Stimulated activated CD8-positive, alpha-beta memory T cell treated with anti-CD3 and anti-CD28 coated beads, Interleukin-7, amount 100 ng/mL, for 1 hour (primary cell): ENCODE data around the gene B2M.
A peak's percentile ranks its signal among the peaks of the same experiment; 100 is the strongest.
"Not testable (repeated sequence)": the region's sequence is repeated elsewhere in the genome, so short reads cannot be mapped to it uniquely, and the experiment has no call there.

Experiments used
- DNase-seq, 2 donors: peaks; one replicate each; pipeline ENCODE4 v3.0.0-alpha.2; 2020; ENCODE audit warnings: low read depth in 2 of 2

The B2M gene

DNA sequence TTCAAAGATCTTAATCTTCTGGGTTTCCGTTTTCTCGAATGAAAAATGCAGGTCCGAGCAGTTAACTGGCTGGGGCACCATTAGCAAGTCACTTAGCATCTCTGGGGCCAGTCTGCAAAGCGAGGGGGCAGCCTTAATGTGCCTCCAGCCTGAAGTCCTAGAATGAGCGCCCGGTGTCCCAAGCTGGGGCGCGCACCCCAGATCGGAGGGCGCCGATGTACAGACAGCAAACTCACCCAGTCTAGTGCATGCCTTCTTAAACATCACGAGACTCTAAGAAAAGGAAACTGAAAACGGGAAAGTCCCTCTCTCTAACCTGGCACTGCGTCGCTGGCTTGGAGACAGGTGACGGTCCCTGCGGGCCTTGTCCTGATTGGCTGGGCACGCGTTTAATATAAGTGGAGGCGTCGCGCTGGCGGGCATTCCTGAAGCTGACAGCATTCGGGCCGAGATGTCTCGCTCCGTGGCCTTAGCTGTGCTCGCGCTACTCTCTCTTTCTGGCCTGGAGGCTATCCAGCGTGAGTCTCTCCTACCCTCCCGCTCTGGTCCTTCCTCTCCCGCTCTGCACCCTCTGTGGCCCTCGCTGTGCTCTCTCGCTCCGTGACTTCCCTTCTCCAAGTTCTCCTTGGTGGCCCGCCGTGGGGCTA is at the start of gene B2M, which contains the start of gene PATL2:
B2M (plus strand) TSS at position 422 of the 647 bp plus-strand sequence; CDS start at position 452, 30 bp downstream.
PATL2 (minus strand) TSS at position 228 of the 647 bp plus-strand sequence. CDS start 34,833 bp downstream, outside the sequence.
- DNase-seq, result peak; percentile 94

GRCh38 chr15:44661576-44661975 is 49.7 kb upstream of the B2M start:
- no peak for DNase-seq

DNA sequence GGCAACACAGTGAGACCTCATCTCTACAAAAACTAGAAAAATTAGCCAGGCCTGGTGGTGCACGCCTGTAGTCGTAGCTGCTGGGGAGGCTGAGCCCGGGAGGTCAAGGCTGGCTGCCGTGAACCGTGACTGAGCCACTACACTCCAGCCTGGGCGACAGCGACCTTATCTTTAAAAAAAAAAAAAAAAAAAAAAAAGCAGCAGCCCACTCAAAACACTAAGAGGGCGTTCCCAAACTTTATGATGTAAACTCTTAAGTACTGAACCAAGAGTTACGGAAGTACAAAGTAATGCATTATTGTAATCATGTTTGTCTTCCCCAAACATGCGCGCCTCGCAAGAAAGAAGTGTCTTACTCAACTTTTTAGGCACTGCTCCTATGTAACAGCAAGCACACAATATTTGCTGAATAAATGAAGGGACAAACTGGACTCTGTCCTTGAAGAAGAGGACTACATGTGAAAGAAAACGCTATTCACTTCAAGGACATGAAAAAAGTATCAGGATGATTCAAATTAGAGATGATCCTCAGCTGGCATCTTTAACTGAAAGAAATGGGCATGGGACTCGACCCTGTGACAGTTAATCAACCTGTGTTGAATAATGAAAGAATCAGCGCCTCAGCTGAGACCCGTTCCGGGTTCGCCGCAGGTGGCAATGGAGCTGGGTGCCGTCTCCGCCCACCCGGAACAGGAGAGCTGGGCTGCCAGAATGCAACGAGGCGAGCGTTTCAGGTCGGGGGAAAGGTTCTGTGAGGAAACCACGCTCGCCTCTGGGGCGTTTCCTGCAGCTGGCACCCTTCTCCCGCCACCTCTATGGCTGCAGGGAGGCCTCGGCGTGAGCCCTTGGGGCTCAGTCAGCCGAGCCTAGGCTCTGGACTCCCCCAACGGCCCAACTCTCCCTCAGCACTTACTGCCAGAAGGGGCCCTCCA is 48.6 kb upstream of the B2M start:
- peak; percentile 64 to 72 for DNase-seq

DNA sequence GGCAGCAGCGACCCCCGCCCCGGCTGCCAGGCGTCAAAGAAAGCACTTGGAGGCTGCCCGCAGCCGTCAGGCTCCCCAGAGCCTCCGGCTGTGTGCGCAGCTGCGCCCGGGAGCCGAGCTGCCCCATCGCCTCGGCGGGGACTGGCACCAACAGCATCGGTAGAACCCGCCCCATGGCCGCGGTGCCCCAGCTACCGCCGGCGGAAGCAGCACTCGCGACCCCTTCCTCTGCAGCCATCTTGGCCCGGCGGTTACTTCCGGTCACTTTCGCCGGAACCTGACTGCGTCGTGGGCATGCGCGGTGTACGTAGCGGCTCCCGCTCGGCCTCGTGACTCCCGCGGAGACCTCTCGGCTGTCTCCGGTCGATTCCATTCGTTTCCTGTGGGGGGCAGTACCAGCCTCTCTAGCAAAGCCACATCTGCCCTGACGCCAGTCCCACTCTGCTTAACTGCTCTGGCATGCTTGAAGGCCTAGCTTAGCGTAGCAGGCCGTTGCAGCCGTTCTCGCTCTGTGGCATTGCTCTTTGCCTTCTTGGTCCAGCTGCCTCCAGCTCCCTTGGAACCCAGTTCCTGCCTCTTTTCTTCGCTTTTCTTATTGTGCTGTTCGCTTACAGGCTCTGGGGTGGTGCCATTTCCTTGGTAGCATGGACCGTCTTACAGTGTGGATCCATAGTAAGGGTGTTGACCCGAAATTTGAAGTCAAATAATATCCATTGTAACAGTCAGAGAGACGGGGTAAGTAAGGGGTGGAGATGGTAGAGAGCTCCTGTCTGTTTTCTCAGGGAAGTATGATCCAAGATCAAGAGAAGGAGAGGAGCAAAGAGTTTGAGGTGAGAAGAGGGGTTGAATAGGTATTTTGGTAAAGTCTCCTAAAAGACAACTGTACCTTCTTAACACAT is 47.7 kb upstream of the B2M start, which contains the start of gene SPG11:
SPG11 (minus strand) TSS at position 253 of the 899 bp plus-strand sequence; CDS start at position 238, 15 bp downstream.
- peak; percentile 91 to 94 for DNase-seq

- DNase-seq, result no peak
Observed at GRCh38 chr15:44666210-44667038, 44.9 kb upstream of the B2M start.

- no peak for DNase-seq
Observed at GRCh38 chr15:44667039-44667360, 44.3 kb upstream of the B2M start.

DNA sequence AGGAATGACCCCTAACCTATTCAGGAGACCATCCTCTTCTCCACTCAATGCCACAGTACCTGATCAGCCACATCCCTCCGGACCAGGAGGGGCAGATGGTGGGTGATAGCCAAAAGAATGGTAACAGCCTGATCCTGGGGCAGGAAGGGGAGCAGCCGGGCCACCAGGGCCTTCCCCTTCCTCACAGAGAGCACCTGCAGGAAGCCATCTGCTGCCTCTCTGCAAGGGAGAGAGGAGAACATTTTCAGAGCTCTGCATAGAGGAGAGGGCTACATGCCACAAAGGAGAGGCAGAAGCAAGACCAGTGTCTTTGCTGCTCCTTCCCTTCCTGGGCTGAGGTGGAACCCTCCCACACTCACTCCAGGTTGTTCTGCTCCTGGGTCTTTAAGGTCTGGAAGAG is 42.4 kb upstream of the B2M start:
- DNase-seq, result no peak

DNA sequence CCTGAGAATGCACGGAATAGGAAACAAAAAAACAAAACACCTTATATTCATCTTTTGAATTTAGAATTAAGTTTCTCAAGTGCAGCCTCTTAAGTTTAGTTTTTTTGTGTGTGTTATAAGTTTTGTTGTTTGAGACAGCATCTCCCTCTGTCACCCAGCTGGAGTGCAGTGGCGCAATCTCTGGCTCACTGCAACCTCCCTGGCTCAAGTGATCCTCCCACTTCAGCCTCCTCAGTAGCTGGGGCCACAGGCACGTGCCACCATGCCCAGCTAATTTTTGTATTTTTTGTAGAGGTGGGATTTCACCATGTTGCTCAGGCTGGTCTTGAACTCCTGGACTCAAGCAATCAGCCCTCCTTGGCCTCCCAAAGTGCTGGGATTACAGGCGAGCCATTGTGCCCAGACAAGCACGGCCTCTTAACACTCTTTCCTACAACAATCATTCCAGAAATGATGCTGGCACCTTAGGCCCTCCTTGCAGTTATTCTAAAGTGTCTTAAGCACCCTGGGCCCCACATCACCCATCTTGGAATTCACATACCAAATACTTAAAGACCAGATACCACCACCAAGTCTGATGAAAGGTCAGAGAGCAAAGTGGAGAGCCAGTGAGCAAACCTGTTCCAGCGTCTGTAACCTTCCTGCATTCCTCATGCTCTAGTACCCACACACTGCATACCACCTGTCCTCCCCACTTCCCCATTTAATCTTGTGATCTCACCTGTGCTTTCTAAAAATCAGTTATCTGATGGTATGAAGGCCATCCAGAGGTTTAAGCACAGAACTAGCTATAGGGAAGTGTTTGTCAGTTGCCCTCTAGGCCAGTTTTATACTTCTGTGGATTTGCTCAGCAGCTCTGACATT is 41.0 kb upstream of the B2M start:
- DNase-seq, result no peak

GRCh38 chr15:44673639-44674038 is 37.7 kb upstream of the B2M start:
- no peak for DNase-seq

DNA sequence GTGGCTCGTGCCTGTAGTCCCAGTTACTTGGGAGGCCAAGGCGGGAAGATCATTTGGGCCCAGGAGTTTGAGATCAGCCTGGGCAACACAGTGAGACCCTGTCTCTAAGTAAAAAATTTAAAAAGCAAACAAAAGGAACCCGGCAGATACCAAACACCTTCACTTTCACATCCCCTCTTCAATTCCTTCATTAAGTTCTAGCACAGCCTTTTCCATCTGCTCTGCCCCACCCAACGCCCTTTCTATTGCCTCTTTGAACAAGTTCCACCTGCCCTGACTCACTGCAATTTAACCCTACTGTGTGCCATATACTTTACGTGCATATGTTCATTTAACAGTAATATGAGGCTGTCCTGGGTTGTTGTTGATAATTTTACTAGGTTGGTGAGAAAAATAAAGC is 35.4 kb upstream of the B2M start:
- DNase-seq, result no peak

DNA sequence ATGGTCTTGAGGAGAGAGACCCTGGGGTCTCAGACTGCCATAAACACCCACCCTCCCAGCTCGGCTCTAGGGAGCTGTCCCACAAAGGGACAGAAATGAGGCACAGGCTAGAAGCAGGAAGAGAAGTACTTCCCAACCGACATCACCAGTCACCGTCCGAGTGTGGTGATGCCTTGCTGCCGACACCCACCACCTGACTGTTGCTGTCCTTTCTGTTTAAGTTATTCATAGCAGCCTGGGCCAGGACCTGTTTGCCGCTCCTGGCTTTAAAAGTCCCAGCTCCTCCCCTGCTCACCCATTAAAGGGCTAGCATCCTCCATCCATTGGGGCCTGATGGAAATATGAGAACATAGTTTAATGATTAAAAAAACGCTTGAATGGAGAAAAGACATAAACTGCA is 34.6 kb upstream of the B2M start:
- no peak for DNase-seq

DNA sequence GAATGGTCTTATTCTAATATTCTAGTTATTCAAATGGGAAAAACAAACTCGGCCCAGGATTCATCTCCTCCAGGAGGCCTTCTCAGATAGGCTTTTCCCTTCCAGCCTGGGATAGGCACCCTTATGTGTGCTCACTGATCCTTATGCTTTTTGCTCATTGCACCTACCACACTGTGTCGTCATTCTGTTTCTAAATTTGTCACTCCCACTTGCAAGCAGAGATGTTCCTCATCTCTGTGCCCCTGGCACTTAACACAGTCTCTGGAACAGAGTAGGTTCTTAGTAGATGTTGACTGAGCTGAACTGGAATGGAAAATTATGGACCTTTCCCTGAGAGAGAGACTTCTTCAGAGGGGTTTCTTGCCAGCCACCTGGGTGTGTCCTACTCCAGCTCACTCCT is 29.1 kb upstream of the B2M start:
- DNase-seq, result no peak

GRCh38 chr15:44682809-44683682 is 28.3 kb upstream of the B2M start:
- peak; percentile 46 to 53 for DNase-seq

GRCh38 chr15:44689318-44689717 is 22.0 kb upstream of the B2M start:
- not testable (repeated sequence) for DNase-seq

DNA sequence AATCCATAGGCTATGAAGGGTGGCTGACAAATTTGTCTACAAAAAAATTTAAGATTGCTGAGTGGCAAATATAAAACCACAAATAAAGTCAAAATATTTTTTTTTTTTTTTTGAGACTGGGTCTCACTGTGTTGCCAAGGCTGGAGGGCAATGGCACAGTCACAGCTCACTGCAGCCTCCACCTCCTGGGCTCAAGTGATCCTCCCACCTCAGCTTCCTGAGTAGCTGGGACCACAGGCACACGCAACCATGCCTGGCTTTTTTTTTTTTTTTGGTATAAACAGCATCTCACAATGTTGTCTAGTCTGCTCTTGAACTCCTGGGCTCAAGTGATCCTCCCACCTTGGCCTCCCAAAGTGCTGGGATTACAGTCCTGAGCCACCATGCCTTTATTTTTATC is 21.1 kb upstream of the B2M start:
- DNase-seq, result not testable (repeated sequence)

- no peak for DNase-seq
Observed at GRCh38 chr15:44692659-44693058, 18.7 kb upstream of the B2M start.

- no peak for DNase-seq
Observed at GRCh38 chr15:44694416-44694815, 16.9 kb upstream of the B2M start.

GRCh38 chr15:44695294-44695693 is 16.0 kb upstream of the B2M start:
- DNase-seq, result no peak

- DNase-seq, result no peak
Observed at GRCh38 chr15:44697014-44697413, 14.3 kb upstream of the B2M start.
